DOHH2 (cell line): Measurements from ENCODE around the gene ROR1.

Experiments used
- CTCF ChIP-seq: fragments of 200-600 bp; sonication (generic); IDR thresholded peaks from one replicate; pipeline ENCODE4 v1.5.1; 2014; ENCODE audit warnings: antibody characterized with exemption, mild to moderate bottlenecking, low read depth, low read length; ENCODE audit not compliant: poor library complexity, severe bottlenecking
- EZH2phosphoT487 ChIP-seq: fragments of 200-600 bp; sonication (generic); IDR thresholded peaks from 2 replicates; pipeline ENCODE4 v1.6.1; 2017; ENCODE audit warnings: borderline replicate concordance, mild to moderate bottlenecking, antibody characterized with exemption, low read length, moderate library complexity, mixed read lengths

GRCh38 chr1:64065571-64065970, 291.8 kb downstream of the ROR1 start:
- TF ChIP-seq CTCF: no peak
- no peak for TF ChIP-seq EZH2phosphoT487
